Activated naive CD8-positive, alpha-beta T cell treated with anti-CD3 and anti-CD28 coated beads, Interleukin-2, amount 50 U/mL, for 16 hours (primary cell): ENCODE data around the gene C19orf85.
A peak's percentile ranks its signal among the peaks of the same experiment; 100 is the strongest.

ENCODE experiments used
- DNase-seq: peaks from one replicate; pipeline ENCODE4 v3.0.0-alpha.2; 2020; ENCODE audit warnings: low read depth, low spot score

C19orf85 gene

DNA sequence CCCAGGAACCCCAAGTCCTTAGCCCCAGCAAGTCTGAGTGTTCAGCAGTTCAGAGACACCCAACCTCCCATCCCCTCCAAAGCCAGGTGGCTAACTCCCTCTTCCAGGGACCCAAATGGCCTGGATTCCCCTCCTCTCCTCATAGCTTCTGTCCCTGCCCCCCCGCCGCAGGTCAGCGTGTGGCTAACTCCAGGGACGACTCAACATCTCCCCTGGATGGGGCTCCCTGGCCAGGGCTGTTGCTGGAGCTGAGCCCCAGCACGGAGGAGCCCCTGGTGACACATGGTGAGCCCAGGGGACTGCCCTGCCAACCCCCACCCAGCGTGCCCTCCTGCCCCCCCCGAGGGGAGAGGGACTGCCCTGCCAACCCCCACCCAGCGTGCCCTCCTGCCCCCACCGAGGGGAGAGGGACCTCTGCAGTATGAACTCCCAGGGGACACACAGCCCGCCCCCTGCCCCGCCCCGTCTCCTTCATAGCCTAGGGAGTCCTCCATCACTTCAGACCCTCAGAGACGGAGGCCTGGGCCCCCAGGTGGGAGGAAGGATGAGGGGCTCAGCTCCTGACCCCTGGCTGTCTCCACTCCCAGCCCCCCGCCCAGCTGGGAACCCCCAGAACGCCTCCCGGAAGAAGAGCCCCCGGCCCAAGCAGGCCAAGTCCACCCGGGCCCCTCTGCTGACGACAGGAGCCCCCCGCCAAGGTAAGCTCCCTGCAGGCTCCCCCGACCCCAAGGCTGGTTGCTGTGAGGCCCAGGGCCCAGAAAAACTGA lies 25.3 kb upstream of the C19orf85 start:
- no peak for DNase-seq

DNA sequence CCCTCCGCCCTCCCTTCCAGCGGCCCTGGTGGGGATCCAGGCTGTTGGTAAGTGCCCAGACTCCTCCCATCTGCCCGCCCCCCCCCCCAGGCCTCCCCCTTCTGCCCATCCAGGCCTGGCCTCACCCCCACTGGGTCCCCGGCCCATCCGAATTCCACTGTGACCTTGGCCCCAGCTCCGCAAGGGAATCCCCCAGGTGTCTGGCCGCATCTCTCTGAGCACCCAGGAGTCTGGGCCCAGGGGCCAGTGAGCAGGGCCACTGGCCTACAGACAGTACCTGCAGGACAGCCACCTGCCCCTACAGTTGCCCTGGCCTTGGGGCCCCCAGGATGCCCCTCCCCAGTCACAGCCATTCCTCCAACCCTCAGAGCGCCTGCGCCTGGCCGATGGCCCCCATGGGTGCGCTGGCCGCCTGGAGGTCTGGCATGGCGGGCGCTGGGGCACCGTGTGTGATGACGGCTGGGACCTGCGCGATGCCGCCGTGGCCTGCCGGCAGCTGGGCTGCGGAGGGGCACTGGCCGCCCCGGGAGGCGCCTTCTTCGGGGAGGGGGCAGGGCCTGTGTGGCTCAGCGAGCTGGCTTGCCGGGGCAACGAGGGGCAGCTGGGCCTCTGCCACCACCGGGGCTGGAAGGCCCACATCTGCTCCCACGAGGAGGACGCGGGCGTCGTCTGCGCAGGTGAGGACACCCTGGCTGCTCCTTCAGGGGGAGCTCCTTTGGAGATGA lies 24.6 kb upstream of the C19orf85 start:
- DNase-seq = no peak

DNA sequence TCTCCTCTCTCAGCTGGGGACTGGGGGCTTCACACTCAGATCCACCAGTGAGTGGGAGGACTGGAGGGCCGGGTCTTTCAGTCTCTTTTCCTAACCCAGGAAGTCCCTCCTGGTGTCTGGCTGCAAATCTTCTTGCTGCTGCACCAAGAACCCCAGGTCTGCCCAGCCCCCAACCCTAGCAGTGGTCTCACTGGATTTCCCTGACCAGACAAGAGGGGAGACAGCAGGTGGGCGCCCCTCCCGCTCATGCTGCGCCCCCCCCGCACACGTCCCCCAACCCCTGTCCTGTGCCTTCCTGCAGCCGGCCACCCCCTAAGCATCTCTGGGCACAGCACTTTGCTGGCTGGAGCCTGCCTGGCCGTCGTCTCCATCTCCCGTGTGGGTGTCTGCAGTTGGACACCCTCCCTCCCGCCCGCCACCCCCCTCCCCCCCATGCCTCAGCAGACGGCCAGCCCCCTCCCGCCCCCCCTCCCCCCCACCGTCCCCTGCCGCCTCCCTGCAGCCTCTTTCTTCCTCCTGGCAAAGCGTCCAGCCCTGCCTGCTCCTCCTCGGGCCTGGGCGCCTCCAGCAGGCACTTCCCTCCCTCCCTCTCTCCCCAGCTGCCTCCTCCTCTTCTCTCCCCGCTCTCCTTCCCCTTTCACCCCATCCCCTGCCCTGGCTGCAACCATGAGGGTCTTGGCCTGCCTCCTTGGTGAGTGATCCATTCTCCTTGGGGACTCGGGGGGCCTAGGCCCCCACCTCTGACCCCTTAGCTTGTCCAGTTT lies 23.6 kb upstream of the C19orf85 start, which contains the start of gene SSC5D:
Gene SSC5D (plus strand): TSS at position 513 of the 764 bp plus-strand sequence. CDS start 154 bp downstream, at position 667.
- no peak for DNase-seq

DNA sequence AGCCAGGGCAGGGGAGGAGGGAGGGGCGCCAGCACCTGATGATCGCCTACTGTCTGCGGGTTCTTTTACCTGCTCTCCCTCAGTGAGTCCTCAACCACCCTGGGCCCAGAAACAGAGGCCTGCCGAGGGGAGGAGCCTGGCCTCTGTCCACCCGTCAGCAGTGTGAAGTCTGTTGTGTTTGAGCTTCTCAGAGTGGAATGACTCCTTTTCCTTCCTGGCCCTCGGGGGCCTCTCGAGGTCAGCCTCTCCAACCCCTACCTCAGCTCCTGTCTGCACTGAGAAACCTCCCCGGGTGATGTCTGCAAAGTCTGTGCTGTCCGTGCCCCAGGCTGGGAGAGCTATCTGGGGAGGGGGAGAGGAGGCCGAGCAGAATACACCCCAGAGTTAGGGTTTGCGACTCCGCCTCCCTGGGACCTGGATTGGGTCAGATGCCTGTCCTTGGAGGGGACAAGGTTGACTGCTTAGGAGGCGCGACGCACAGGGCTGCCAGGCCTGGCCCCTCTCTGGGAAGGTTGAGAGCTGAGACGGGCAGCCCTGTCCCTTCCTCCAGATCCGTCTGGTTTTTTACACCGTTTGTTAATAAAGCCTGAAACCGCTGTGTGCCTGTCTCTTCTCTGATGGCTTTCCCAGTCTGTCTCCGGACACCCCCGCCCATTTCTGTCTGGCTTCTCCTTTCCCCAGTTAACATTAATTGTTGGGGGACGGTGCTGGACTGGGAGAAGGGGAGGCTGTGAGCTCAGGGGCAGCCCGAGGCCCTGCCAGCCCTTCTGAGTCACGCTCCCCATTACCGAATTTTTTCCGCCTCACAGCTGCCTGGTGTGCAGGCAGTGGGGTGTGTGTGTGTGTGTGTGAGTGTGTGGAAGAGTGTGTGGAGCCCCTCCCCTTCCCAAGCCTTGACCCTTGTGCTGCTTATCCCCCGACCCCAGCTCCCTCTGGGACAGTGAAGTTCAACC lies 22.7 kb upstream of the C19orf85 start:
- no peak for DNase-seq

DNA sequence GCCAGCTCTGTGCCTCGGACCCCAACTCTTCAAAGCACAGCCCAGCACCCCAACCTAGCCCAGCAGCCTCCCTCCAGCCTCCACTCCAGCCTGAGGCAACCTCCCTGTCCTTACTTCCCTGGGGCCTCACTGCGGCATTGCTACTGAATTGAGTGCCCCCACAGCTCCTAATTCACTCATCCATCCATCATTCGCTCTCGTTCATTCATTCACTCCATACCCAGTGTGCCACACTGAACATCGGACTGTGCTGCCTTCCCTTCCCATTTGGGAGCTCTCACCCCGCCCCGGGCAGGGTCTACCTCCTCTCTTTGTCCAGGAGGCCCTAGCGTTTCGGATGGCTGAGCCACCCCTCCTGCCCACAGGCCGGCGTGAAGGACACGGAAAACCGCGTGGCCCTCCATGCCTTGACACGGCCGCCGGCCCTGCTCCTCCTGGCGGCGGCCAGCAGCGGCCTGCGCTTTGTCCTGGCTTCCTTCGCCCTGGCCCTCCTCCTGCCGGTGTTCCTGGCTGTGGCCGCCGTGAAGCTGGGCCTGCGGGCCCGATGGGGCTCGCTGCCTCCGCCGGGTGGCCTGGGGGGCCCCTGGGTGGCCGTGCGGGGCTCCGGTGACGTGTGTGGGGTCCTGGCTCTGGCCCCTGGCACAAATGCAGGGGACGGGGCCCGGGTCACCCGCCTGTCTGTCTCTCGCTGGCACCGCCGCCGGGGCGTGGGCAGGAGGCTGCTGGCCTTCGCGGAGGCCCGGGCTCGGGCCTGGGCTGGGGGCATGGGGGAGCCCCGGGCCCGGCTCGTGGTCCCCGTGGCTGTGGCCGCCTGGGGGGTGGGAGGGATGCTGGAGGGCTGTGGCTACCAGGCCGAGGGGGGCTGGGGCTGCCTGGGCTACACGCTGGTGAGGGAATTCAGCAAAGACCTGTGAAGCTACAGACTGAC lies 21.8 kb upstream of the C19orf85 start:
- no peak for DNase-seq

DNA sequence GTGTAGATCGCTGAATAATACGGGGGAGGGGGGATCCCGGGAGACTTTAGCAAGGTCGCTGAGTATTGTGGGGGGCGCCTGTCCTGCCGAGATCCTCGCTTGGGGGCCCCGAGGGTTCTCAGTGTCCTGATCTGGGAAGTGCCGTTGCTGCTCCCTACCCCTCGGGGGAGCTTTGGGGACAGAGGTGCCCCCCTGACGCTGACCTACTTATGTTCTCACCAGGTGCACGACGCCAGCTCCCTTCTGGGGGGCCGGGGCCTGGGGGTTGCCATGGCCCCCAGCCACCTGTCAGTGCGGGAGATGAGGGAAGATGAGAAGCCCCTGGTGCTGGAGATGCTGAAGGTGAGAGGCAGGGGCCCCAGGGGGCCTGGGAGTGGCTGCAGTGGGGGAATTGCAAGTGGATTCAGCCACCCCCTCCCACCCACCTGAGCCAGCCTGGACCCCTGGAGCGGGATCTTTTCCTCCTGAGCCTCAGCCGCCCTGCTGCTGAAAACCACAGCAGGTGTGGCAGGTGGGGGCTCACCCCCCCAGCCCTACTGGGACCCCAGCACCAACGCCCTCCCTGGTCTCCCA lies 21.0 kb upstream of the C19orf85 start:
- DNase-seq = no peak

DNA sequence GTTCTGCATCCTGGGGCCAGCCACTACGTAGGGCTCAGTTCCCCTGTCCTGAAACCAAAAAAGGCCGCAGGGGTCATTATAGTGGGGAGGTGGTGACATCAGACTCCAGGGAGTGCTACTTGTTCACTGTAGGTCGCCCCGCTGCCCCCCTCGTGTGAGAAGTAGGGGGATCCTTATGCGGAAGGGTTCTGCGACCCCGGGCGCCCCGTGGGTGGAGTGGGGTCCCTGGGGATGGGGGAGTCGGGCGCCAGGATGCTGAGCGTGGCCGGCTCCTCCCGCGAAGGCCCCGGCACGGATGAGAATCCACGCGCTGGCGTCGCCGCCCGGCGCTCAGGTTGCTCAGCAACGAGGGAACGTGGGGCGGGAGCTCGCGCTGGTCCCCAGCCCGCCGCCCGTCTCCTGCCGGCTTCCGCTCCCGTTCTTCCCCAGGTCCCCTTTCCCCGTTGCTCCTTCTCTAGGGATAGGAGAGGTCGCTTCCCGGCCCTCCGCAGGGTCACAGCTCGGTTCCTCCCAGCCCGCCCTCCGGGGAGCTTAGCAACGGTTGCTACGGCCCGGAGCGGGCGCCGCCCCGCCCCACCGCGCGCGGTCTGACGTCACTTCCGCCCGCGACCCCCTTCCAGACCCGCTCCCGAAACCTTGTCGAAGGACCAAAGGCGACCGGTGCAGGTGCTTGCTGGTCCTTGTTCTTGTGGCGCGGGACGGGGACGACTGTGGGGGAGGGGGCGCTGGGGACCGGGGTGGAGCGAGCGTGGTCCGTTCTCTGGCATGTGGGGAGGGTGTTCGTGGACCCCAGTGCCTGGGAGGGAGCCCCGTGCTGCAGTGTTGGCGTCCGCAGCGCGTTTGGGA lies 20.3 kb upstream of the C19orf85 start, which contains the start of gene NAT14:
Gene NAT14 (plus strand): TSS at position 596 of the 846 bp plus-strand sequence. CDS start 521 bp downstream, outside the sequence.
- peak; percentile 21 for DNase-seq

DNA sequence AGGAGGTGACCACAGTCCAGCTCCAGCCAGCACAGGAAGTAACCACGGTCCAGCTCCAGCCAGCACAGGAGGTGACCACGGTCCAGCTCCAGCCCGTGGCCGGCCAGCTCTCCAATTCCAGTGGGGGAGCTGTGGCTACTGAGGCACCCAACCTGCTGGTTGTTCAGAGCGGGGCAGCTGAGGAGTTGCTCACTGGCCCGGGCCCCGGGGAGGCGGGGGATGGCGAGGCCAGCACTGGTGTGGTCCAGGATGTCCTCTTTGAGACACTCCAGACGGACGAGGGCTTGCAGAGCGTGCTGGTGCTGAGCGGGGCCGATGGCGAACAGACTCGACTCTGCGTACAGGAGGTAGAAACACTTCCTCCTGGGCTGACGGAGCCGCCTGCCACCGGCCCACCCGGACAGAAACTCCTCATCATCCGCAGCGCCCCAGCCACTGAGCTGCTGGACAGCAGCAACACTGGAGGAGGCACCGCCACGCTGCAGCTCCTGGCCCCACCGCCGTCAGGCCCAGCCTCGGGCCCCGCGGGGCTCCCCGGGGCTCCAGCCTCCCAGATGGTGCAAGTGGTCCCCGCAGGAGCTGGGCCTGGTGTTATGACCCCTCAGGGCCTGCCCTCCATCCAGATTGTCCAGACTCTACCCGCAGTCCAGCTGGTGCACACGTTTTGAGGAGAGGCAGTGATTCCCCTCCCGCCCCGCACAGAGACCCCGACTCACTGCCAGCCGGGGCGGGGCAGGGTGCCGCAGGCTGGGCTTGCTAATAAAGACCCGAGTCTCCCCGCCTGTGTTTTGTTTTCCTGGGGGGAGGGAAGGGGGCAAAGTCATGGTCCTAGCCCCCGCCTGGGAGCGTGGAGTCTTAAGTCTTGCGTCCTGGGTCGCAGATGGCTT lies 19.4 kb upstream of the C19orf85 start:
- DNase-seq = no peak

DNA sequence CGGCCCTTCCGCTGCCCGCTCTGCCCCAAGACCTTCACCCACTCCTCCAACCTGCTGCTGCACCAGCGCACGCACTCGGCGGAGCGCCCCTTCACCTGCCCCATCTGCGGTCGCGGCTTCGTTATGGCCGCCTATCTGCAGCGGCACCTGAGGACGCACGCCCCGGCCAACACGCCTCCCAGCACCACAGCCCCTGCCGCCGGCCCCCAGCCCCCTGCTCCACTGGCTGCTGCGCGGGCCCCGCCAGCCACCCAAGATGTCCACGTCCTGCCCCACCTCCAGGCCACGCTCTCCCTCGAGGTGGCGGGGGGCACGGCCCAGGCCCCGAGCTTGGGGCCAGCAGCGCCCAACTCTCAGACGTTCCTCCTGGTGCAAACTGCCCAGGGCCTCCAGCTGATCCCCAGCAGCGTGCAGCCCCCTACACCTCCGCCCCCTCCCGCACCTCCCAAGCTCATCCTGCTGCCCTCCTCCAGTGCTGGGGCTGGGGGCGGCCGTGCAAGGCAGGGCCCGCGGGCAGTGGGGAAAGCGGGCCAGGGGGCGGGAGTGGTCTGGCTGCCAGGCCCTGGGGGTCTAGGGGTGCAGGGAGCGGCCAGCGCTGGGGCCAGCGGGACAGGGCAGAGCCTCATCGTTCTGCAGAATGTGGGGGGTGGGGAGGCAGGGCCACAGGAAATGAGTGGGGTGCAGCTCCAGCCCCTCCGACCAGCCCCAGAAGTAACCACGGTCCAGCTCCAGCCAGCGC lies 18.6 kb upstream of the C19orf85 start:
- no peak for DNase-seq

DNA sequence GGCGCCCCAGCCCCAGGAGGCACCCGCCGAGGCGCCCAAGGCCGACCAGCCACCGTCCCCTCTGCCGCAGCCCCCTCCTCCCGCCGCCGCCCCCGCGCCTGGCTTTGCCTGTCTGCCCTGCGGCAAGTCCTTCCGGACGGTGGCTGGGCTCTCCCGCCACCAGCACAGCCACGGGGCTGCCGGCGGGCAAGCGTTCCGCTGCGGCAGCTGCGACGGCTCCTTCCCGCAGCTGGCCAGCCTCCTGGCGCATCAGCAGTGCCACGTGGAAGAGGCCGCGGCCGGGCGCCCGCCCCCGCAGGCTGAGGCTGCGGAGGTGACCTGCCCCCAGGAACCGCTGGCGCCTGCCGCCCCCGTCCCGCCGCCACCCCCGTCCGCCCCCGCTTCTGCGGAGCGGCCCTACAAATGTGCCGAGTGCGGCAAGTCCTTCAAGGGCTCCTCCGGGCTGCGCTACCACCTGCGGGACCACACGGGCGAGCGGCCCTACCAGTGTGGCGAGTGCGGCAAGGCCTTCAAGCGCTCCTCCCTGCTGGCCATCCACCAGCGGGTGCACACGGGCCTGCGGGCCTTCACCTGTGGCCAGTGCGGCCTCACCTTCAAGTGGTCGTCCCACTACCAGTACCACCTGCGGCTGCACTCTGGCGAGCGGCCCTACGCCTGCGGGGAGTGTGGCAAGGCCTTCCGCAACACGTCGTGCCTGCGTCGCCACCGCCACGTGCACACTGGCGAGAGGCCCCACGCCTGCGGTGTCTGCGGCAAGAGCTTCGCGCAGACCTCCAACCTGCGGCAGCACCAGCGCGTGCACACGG lies 17.8 kb upstream of the C19orf85 start:
- no peak for DNase-seq

DNA sequence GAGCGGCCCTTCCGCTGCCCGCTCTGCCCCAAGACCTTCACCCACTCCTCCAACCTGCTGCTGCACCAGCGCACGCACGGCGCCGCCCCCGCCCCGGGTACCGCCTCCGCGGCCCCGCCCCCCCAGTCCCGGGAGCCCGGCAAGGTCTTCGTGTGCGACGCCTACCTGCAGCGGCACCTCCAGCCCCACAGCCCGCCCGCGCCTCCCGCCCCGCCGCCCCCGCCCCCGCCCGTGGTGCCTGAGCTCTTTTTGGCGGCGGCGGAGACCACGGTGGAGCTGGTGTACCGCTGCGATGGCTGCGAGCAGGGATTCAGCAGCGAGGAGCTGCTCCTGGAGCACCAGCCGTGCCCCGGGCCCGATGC lies 17.2 kb upstream of the C19orf85 start:
- no peak for DNase-seq

DNA sequence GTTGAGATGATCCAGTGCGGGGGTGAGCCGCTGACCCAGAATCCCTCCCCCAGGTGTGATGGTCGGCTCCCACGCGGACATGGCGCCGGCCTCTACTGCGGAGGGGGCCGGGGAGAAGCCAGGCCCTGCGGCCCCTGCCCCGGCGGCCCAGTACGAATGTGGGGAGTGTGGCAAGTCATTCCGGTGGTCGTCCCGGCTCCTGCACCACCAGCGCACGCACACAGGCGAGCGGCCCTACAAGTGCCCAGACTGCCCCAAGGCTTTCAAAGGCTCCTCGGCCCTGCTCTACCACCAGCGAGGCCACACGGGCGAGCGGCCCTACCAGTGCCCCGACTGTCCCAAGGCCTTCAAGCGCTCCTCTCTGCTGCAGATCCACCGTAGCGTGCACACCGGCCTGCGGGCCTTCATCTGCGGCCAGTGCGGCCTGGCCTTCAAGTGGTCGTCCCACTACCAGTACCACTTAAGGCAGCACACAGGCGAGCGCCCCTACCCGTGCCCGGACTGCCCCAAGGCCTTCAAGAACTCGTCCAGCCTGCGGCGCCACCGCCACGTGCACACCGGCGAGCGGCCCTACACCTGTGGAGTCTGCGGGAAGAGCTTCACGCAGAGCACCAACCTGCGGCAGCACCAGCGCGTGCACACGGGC lies 16.7 kb upstream of the C19orf85 start:
- no peak for DNase-seq

DNA sequence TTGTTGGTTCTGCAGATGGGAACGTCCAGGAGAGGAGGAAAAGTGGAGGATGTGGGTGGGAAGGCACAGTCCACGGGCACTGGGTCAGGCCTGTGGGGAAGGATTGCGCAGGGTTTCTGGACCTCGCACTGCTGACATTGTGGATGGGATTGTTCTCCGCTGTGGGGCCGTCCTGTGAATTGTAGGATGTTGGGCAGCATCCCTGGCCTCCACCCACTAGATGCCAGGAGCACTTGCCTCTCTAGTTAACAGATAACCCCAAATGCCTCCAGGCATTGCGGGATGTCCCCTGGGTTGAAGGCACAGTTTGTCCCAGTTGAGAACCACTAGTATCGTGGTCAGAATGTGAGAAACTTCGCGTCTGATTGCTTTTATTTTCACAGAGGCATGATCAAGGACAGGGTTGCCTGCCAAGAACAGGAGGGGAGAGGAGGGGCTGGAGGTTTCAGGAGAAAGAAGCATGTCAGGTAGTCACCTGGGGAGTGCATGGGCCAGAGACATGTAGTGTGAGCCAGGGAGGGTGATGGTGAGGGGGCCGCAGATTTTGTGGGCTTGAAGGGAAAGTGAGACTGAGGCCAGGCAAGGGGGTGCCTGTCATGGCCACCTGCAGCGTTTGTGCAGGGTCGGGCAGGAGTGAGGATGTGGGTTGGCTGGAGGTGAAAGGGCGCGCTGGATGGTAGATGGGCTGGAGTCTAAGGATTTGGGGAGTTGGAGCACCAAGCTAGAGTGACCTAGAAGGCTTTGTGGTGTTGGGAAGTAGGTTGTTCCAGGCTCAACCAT lies 15.1 kb upstream of the C19orf85 start:
- DNase-seq = no peak

DNA sequence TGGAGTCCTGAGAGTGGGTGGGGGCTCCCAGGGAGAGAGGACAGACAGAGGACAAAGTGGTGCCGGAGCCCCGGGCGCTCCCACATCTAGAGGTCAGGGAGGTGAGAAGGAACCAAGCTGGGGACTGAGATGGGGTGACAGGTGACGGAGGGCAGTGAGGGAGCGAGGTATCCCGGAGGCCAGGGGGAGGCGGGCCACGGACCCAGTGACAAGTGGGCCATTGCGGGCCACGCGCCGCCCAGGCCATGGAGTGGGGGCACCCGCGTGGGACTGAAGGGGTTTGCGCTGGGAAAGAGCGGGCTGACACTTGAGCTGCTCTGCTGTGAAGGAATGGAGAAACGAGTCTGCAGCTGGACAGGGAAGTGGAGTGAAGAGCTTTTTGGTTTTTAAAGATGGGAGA lies 14.5 kb upstream of the C19orf85 start:
- DNase-seq = no peak

DNA sequence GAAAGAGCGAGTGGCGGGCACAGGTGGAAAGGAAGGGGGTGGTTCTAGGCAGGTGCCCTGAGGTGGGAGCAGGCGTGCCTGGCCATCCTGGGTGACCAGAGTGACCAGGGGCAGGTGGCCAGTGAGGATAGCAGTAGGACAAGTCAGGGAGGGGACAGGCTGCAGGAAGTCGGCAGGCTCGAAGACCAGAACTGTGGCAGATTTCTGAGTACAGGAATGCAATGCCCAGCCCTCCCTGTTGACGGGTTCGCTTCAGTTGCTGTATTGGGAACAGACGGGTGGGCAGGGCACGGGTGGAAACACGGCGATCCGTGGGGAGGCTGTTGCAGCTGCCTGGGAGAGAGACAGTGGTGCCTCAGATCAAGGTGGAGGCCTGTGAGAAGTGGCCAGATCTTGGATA lies 13.8 kb upstream of the C19orf85 start:
- DNase-seq = no peak
